SKM-1 (cell line): Measurements from ENCODE around the gene LILRA5.
"Not testable (repeated sequence)": the region's sequence is repeated elsewhere in the genome, so short reads cannot be mapped to it uniquely, and the experiment has no call there.

Experiments
- DNase-seq: peaks from one replicate; lab custom pipeline; 2025; ENCODE audit not compliant: unreplicated experiment; lab: John Stamatoyannopoulos, UW

Gene LILRA5

GRCh38 chr19:54277111-54277615 lies 35.8 kb downstream of the LILRA5 start:
- not testable (repeated sequence) for DNase-seq

DNA sequence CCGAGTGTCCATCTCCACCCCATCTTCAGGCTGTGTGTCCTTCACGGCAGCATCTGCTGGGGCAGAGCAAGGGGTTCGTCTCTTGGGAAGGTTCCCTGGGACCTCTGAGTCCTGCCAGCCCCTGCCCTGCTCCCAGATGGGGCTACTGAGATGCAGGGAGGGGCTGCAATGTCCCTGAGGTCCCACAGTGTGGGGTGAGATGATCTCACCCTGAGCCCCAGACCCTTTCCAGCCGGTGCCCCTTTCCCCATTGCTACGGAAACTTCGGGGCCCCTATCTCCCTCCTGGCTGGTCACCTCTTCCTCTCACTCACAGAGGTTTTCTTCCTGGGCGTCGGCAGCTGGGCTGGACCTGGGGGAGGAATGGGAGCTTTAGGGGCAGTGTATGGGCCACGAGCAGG lies 37.0 kb downstream of the LILRA5 start:
- DNase-seq = no peak

DNA sequence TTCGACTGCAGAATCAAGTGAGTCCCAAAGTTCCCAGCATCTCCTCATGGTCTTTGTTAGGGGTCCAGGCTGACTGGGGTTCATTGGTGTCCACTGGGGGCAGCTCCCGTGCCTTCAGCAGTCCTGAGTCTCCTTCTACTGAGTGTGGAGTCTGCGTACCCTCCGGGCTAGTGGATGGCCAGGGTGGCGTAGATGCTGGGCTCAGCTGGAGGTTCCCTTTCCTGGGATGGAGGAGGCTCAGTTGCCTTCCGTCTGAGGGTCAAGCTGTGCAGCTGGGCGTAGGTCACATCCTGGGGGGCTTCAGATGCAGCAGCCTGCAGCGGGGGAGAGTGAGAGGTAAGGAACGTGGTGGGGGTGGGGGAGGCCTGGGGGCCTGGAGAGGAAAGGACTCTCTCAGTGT lies 38.5 kb downstream of the LILRA5 start:
- not testable (repeated sequence) for DNase-seq

- no peak for DNase-seq
These were observed 39.1 kb downstream of the LILRA5 start for GRCh38 chr19:54273821-54274220.

DNA sequence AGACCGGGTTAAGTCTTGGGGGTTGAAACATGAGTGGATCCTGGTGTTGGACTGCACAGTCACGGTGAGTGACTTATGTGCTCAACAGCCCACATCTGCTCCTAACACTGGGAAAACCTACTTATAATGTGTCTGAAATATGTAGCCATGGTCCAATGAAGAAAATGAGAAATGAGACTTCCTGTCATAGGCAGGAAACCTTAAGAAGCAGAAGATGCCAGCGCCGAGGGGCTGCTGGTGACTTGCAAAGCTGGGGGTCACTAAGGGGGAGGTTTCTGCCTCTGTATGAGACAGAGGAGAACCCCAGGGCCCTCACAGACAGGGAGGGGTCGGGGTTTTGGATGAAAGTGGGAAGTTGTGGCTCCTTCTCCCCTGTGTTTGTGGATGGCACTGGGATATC lies 40.8 kb downstream of the LILRA5 start:
- not testable (repeated sequence) for DNase-seq

DNA sequence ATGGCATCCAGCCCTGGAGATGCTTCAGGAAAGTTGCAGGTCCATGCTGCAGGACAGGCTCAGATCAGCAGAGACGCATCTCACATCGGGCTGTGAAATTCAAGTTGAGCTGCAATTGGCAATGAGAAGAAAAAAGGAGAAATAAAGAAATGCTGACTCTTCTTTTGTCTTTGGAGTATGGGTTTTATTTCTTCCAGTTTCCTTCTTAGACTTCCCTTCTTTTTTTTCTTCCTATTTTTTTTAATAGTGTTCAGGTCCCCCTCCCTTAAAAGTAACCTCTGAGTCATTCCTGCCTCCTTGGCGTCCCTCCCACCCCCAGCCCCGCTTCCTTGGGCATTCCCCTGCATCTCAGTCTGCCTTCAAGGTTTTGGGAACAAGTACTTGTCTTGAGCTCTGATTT lies 41.4 kb downstream of the LILRA5 start:
- DNase-seq = not testable (repeated sequence)

DNA sequence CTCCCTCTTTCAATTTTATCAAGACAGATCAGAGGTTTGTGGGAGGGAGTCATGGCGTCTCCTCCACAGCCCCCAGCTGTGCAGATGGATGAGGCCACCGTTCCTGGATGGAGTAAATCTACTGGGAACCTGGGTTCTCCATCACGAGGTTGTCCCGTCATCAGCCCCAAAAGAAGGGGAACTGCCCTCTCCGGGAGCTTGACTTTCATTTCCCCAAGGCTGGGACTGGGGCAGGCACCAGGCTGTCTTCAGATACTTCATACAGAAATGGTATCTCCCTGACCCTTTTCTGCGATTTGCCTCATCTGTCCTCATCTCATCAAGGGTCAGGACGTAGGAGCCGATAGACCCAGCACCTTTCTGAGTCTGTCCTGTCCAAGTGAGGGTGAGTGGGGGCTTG lies 41.9 kb downstream of the LILRA5 start:
- DNase-seq = no peak

- no peak for DNase-seq
These were observed 44.0 kb downstream of the LILRA5 start for GRCh38 chr19:54268936-54269335.

- DNase-seq = peak; percentile 24
These were observed 46.8 kb downstream of the LILRA5 start for GRCh38 chr19:54266133-54266532.

GRCh38 chr19:54262470-54262869 lies 50.5 kb downstream of the LILRA5 start:
- DNase-seq = no peak

- DNase-seq = no peak
These were observed 50.9 kb downstream of the LILRA5 start for GRCh38 chr19:54262066-54262465.

- no peak for DNase-seq
These were observed 55.9 kb downstream of the LILRA5 start, which contains the start of gene LILRB5 for GRCh38 chr19:54257116-54257480. Gene LILRB5, minus strand, starts transcription at chr19:54257273. Its CDS starts 80 bp downstream, at chr19:54257193.
